ENCODE results near the gene PODXL2.
"Not testable (repeated sequence)": the region's sequence is repeated elsewhere in the genome, so short reads cannot be mapped to it uniquely, and the experiment has no call there.

The PODXL2 gene

DNA sequence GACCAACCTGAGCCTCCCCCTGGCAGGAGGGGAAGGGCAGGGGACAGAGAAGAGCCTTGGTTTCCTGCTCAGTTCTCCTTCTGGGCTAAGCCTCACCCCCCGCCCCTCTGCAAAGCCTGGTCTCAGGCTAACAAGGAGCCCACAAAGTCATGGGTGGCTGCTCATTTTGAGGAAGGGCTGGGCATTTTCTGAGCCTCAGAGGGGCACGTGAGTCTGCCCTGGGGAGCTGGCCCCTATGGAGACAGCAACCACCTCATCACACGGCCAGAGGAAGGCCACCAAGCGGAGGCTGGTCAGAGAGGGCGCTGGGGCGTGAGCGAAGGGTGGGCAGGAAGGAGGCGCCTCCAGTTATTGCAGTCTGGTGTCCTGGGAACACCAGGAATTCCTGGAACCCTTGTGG is 62.5 kb downstream of the PODXL2 start:
- no peak for DNase-seq (ENCODE audit: low spot score)

DNA sequence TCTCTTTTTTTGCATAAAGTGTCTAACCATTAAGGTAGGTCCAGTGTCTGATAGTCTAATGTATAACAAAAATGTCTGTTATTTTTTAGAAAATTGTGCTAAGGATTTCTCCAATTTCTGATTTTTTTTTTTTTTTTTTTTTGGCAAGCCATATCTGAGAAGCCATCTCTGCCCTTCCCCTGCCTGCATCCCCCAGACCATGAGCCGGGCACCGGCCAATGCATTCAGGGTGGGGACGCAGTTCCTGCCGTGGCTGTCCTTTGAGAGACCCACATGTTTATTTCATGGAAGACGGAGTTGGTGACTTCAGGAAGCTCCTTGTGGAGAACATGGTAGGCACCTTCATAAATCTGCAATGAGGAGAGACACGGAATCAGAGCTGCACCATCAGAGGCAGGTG is 63.0 kb downstream of the PODXL2 start:
- DNase-seq (ENCODE audit: low spot score) = no peak

DNA sequence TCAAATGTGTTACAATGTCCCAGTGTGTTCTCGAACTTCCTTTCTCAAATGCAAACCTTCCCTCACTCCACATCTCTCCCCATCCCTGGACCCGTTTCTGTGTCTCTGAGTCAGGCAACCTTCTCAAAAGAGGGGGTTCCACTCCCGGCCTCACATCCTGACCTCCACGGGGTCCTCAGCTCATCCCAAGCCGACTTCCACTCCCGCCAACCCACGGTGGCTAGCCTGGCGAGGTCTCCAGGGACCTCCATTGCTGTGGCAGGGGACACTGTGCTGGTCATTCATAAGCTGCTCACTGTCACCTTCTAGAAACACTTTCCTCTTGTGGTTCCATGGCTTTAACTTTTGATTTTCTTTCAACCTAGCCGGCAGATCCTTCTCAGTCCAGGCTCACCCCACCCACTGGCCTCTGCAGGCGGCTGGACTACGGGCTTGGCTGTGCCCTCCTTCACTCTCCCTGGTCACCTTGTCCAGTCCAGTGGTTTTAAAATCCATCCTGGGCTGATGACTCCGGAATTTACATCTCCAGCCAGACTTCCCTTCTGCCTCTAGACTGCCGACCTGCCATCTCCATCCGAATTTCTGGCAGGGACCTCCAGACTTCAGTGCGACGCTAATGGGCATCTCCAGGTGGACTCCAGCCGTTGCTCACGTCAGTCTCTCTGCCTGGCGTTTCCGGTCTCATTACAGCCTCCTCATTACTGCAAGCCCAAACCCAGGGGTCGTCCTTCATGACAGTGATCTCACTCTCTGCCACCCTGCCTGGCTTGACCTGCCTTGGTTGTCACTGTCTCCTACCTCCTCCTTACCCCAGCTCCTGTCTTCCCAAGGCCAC is 63.7 kb downstream of the PODXL2 start:
- DNase-seq (ENCODE audit: low spot score) = no peak

DNA sequence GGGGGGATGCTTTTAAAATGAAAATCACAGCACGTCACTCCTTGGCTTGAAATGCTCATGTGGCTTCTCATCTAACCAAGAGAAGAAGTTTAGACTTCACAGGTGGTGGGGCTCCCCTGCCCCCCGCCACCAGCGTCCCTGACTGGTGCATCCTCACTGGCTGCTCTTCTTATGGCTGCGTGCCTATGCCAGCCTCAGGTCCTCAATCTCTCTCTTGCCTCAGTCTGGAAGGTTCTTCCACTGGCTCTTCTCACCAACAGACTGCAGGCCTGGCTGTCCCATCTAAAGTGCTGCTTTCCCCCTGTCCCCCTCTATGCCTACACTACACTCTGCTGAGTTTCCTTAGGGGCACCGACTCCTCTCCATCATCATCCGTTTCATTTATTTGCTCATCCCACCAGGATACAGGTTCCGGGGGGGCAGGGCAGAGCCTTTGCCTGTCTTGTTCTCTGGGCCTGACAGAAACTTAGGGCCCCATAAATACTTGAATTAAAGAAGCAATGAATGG is 64.4 kb downstream of the PODXL2 start:
- DNase-seq (ENCODE audit: low spot score) = no peak

DNA sequence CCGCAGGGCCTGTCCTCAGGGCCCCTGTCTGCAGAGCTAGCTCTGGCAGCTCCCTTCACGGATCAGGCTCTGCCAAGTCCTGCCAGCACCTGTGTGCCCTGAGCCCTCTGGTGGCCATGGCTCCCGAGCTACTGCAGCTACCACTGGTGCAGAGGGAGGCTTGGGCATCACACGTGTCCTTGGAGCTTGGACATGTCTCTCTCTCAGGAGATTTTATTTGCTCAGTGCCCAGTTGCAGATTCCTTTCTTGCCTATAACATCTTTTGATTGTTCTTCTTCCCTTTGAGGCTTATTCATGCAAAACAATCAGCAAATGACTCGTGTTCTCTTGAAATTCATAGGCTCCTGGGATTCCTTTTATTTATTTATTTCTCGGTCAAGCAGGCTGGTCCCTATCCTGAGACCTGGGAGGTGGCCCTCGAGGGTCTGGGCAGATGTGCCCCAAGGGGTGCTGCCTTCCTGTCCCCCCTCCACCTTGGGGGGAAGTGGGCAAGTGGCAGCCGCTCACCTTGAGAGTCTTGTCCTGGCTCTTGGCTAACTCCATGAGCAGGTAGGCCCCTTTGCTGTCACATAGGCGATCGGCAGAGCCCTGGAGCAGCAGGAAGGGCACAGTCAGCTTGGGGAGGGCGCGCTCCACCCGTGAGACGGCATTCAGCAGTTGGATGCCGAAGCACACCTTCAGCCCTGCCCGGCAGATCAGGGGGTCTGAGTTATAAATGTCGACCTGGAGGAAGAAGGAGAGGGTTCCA is 65.7 kb downstream of the PODXL2 start:
- no peak for DNase-seq (ENCODE audit: low spot score)

DNA sequence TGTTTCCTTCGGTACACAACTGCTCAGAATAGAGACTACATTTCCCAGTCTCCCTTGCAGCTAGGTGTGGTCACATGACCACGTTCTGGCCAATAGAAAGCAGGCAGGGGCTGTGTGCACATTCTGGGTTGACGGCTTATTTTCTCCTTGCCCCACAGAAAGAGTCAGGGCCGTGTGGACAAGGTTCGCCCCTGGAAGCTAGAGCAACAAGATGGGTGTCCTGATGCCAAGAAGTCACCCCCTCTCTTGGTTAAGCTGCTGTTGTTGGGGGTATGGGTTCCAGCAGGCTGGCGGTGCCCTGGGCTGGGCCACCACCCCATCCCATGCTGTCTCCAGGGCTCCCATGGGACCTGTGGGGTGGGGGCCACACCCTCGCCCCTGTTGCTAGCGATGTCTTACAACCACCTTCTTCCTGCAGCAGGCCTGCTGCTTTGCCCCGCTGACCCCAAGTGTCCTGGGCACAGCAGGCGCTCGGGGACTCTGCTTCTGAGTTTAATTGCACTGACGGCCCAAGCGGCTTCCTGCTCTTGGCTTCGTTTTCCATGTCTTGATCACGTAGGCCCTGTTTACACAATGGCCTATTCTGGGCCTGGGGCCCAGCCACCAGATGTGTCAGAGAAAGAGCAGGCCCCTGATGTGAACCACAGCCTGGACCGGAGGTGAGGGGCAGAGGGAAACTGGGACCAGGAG is 68.7 kb downstream of the PODXL2 start:
- DNase-seq (ENCODE audit: low spot score) = peak; percentile 84

DNA sequence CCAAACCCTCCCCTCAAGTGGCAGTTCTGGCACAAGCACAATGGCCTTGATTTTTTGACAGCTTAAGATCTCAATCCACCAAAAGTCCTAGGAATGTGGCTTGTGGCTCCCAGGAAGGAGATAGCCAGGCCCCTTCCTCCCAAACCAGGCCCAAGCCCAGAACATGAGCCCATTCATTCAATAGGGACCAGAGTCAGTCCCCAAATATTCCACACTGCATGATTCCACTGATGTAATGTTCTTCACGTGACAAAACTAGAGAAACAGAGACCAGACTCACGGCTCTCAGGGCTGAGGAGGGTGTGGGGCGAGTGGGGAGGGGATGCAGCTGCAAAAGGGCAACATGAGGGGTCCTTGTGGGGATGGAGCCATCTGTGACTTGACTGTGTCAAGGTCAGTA is 69.3 kb downstream of the PODXL2 start:
- no peak for DNase-seq (ENCODE audit: low spot score)

DNA sequence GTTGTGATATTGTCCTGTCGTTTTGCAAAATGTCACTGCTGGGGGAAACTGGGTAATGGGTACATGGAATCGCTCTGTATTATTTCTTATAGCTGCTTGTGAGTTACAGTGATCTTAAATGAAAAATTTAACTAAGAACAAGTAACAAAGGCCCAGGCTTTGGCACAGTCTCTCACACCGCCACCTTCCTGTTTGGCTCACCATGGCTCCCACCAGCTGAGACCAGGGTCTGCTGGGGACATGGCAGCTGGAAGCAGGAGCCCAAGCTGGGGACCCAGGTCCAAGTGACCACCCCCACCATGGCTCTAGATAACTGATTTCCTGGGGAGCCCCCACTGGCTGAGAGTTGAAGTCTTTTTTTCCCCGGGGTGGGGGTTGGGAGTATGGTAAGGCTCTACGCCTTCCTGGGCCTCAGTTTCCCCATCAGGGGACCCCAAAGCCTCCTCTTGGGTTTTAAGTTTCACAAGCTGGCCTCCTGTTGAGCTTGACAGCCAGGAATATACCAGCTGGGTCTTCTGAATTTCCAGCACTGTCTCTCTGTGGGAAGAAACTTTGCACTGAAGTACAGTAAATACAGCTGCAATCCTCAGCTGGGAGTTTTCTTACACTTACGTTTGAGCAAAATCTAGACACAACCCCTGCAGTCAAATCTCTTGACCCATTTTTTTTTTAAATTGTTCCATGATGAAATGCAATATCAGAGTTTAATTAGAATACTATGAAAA is 69.9 kb downstream of the PODXL2 start:
- no peak for DNase-seq (ENCODE audit: low spot score)

DNA sequence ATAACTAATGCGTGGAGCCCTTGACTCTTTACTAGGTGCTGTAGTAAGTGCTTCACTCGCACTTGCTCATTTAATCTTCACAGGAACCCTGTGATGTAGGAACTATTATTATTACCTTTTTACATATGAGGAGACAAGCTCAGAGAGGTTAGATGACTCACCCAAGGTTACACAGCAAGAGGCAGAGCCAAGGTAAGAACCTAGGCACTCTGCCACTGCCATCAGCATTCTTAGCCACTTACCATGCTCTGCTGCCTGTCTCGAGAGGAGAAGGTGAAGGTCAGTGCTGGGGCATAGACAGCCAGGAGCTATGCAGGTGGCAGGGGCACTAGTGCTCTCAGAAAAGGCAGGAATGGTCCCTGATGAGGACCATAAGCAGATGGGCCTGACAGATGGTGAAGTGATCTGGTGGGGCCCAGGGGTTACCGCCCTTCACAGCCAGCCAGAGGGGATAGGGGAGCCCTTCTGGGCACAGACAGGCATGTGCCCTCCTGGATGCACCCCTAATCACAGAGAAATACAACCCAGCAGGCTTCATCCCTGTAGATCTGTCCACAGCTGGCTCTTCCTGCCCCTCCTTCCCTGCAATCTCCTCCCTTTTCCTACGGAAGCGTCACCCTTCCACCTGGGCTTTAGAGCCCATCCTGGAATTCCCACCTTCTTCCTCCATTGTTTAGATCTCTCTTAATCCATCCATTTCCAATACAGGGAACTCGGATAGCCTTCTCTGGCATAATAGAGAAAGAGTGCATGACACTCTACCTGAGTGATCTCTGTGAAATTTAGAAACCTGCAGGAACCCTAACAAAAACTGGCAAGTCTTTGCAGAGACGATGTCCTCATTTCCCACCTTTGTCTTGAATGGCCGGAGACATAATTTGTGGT is 70.7 kb downstream of the PODXL2 start:
- no peak for DNase-seq (ENCODE audit: low spot score)

DNA sequence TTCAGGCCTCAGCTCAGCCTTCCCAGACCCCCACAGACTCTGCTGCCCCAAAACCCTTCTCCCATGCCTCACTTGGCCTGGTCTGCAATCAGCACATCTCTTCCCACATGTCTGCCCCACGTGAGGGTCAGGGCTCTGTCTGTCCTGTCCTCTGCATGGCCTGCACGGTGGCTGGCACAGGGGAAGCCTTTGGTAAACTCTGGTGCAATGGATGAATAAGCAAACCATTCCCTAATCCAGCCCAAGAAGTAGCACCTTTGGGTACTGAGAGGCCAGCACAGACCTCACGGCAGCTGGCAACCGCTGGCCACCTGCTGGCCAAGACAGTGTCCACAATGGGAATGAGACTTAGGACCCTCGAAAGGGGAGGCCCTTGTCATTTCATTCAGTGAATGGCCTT is 71.4 kb downstream of the PODXL2 start:
- DNase-seq (ENCODE audit: low spot score) = no peak

DNA sequence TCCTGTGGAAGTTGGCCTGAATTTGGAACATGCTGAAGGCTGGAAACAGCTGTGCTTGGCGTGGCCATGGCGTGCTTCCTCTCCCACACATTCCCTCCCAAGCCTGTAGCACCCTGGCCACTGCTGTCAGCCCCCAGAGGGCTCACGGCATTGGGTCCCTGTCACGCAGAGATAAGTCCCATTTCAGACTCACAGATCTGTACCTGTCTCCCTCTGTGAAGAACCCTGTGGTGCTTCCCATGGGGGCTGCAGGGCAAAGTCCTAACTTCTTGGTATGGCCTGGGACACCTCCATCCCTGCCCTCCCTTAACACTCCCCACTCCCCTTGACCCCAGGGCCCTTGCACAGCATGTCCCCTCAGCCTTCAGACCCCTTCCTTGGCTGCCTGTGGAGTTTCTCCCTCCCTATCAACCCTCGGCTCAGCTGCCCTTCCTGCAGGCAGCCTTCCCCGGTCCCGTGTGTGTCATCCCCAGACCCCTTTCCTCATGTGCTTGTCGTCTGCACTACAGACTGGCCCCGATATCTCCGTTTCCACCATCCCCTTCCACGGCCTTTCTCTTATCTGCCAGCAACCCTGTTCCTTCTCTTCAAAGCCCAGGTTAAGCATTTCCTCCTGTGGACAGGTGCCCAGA is 72.4 kb downstream of the PODXL2 start:
- no peak for DNase-seq (ENCODE audit: low spot score)

DNA sequence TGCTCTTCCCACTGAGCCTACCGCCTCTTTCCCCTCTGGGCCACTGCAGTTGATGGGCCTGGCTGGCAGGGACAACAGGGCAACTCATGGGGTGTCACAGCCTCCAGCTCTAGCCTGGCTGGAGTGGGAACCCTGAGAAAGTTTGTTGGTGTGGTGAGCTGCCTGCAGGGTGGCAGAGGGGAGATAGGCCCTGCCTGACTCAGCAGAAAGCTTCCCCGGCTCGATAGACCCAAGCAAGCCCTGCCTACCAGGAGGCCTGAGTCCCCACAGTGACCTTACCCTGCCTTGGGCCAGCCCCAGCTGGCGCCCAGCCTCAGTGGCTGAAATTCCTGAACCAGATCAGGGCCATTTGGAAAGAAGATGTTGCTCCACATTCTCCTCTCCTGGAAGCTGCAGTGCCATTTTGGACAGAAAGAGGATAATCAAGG is 73.2 kb downstream of the PODXL2 start:
- peak; percentile 47 for DNase-seq (ENCODE audit: low spot score)

DNA sequence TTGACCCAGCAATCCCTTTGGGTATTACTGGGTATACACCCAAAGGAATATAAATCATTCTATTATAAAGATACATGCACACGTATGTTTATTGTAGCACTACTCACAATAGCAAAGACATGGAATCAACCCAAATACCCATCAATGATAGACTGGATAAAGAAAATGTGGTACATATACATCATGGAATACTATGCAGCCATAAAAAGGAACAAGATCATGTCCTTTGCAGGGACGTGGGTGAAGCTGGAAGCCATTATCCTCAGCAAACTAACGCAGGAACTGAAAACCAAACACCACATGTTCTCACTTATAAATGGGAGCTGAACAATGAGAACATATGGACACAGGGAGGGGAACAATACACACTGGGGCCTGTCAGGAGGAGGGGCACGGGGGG is 75.9 kb downstream of the PODXL2 start:
- DNase-seq (ENCODE audit: low spot score) = not testable (repeated sequence)

DNA sequence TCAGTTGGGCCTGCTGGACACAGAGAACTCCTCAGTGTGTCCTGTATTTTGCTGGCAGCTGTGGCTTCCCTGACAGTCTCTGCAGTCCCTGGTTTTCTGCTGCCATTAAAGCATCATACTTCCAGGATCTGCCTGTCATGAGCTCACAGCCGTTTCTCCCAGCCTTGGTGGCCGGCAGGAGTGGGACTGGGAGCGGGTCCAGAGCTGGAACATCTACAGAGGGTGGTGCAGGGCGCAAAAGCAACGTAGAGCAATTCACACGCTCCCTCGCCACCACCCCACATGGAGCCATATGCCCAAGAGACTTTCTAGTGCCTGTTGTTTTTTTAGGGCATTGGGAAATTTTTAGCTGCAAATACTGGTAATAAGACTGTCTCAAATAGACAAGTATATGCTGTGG is 77.3 kb downstream of the PODXL2 start:
- DNase-seq (ENCODE audit: low spot score) = peak; percentile 63

DNA sequence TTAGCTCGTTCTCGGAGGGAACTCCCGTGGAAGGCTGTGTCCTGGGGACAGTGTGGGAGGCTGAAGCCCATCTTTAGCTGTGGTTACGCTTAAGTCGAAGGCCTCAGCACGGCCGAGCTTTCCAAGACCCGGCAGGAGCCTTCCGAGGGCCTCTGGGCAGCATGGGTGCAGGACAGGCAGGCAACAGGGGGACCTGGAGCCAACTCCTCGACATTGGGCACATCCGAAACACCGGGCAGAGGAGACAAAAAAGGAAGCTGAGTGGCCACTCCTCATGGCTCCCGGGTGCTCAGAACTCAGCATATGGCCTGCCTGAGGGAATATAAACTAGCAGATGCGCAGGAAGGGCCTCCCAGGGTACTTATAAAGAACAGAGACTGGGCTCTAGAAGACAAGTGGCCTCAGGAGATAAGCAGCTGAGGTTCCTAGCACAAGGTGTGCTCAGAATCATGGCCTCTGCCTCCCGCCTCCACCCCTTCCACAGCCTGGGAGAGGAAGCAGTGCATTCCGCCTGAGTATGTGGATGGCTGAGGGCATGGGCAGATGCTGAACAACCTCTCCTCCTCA is 77.9 kb downstream of the PODXL2 start:
- peak; percentile 28 for DNase-seq (ENCODE audit: low spot score)

DNA sequence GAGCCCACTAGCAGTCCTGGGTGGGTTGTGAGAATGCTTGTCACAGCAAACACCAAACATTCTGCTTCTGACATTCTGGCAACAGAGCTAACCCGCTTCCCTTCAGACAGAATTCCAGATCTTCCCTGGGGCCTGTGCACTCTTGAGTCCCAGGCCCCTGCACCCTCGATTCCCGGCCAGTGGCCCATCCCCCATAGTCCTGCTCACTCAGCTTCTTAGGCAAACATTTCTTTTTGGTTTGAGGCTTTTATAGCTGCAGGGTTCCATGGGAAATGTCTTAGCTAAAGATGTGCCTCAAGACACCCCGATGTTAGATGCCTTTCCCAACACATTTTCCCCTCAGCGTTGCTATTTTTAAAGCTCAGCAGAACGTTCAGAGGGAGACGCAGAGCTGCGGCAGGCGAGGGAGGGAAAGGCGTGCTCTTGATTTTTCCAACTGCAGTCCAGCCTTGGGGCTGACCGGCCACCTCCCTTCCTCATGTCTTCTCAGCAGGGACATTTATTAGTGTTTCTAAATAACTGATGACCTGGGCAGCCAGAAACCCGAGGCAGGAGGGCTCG is 78.9 kb downstream of the PODXL2 start:
- peak; percentile 63 for DNase-seq (ENCODE audit: low spot score)

DNA sequence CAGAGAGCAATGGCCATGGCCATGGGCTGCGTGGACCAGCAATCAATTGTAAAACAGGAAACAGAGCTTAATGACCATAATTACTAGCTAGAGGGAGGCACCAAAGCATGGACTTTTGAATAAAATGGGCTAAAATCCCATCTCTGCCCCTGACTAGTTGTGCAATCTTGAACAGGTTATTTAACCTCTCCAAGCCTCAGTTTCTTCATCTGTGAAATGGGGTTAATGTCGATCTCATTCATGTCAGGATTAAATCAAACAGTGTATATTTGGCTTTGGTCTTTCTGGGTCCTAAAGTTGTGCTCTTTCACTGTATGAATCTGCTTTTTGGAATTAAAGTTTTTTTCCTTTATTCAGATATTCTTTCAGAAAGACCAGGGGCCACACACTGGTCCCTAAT is 79.9 kb downstream of the PODXL2 start:
- no peak for DNase-seq (ENCODE audit: low spot score)

DNA sequence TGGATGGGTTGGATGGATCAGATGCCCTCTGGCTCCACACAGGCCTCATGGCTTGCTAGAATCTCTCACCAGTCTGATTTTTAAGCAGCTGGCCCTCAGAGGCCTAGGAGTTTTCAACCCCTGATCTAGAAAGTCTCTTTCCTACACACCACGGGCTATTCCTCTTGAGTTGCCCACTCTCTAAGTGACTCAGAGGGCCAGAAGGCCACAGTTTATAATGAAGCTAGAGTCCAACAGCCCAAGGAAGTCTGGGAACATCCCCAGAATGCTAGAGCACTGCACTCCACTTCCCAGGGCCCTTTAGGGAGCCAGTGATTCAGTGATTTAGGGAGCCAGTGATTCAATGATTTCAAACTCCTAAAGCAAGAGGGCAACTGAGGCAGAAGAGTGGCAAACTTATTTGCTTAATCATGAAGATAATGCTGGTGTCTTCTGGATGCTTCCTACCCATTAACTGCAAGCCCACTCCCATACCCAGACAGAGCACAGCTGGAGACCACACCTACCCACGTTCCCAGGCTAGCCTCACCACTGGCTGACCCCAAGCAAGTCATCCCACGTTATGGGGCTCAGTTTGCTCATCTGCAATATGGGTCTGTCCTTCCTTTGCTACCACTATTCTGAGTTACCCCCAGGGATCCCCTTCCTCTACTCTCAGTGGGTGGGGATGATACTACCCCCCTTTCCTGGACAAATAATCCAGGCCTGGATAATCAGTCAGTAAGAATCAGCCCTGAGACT is 80.5 kb downstream of the PODXL2 start:
- DNase-seq (ENCODE audit: low spot score) = peak; percentile 34

Measured in left forelimb (tissue), 1 donor.